SW480 (cell line): ENCODE results near the gene GRAMD1C.
A peak's percentile ranks its signal among the peaks of the same experiment; 100 is the strongest.
"Not testable (repeated sequence)": the region's sequence is repeated elsewhere in the genome, so short reads cannot be mapped to it uniquely, and the experiment has no call there.

ENCODE experiments used
- DNase-seq: peaks from one replicate; pipeline ENCODE4 v3.0.0-alpha.2; 2016; ENCODE audit warnings: low spot score

Gene GRAMD1C

DNA sequence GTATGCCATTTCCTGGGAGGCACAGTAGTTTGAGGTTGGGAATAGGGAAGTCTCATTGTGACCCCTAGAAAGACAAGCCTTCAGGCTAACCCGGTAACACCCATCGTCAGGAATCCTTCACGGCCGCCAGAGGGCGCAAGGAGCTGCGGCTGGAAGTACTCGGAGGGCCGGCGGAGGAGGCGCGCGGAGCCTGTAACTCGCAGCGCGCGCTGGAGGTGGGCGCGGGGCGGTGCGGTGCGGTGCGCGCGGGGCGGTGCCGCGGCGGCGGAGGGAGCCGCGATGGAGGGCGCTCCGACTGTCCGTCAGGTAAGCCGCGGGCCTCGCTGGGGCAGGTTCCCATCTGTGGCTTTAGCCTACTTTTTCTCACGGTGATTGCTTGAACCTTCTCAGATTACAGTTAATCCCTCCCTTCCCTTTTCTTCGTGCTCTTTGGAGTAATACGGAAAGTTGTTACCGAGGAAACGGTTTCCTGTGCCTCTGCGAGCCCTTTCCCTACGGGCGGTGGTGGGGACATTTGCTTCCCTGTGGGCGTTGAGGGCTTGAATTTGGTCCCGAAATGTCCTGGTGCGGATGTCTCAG, at the start of gene GRAMD1C:
TSS of gene GRAMD1C (plus strand) at position 158 of the 579 bp plus-strand sequence. CDS start at position 280, 122 bp downstream.
- peak; percentile 87 for DNase-seq

DNA sequence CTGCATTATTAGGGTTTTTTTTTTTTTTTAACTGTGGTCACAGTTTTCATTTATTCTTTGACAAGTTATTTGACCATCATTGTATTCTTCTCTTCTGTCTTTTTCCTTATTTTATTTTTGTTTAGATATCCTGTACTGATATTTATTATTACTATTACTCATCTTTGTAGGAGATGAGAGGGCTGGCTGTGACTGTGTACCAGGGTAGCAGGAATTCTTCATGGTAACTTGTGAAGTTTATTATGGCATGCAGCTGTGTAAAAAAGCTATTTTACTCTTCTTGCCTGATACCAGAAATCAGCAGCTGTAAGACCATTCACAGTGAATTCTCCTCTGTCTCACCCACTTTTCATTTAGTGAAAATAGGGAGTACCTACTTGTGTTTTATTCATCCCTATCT, 47.2 kb upstream of the GRAMD1C start:
- DNase-seq, result no peak

- no peak for DNase-seq
Observed at GRCh38 chr3:113794526-113794925, 44.1 kb upstream of the GRAMD1C start.

DNA sequence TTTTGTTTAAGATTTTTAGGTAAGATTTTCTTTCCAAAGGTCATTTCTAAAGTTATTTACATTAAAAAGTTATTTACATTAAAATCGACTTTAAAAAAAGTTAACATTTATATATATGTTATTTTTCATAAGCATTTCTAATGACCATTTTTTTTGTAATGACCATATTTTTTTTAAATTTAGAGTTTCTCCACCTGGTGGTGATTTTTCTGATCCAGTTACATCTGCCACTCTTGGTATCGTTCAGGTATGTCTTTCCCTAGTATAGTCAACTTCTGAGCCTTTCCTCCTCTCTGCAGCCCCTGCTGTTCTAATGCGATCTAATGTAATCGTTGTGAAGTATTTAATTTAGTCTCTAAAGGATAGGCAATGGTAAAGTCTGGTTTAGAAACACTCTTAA, 42.9 kb upstream of the GRAMD1C start:
- DNase-seq, result no peak

DNA sequence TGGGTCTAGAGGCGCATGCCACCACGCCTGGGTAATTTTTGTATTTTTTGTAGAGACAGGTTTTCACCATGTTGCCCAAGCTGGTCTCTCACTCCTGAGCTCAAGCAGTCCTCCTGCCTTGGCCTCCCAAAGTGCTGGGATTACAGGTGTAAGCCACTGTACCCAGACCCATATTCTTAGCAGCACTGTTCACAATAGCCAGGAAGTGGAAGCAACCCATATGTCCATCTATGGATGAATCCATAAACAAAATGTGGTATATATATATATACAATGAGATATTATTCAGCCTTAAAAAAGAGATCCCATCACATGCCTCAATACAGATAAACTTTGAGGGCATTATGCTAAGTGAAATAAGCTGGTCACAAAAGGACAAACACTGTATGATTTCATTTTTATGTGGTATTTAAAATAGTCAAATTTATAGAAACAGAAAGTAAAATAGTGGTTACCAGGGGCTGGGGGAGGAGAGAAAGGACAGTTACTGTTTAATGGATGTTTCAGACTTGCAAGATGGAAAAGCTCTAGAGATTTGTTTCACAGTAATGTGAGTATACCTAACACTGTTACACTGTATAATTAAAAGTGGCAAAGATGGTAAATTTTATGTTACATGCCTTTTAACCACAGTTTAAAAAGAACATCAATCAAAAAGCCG, 35.7 kb upstream of the GRAMD1C start:
- DNase-seq, result no peak

DNA sequence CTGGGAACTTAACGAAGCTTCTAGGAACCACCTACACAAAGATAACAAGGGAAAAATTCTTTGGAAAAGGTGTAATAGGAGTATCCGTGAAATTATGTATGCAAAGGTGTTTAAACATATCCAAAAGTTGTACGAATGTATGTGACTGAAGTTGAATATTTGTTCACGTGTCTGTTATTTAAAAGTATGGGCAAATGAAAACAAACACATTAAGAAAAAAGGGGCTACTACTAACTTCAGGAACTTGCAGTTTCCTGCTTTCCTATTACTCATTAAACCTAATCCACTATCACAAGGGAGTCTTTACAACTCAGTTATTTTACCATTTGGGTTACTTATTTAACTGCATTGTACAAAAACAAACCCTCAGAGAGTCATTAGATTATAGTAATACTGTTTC, 33.9 kb upstream of the GRAMD1C start:
- no peak for DNase-seq

GRCh38 chr3:113805249-113805648, 33.3 kb upstream of the GRAMD1C start:
- no peak for DNase-seq

DNA sequence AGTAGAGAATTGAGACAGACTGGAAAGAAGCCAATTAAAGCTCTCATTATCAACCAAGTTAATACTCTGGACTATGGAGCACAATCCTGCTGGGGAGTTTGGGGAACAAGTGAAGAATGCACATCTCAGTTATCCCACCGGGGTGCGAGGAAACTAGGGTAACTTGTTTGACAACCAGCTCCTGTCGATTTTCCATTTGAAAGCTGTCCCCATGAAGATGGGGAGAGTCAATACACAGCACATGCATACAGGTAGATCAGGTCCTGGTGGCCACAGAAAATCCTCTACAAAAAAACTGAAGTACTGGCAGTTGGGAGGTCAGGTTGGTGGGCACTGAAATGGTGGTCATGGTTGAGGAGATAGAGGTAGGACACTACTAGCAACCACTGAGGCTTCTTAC, 25.7 kb upstream of the GRAMD1C start:
- no peak for DNase-seq

- DNase-seq, result no peak
Observed at GRCh38 chr3:113819866-113820265, 18.7 kb upstream of the GRAMD1C start.

DNA sequence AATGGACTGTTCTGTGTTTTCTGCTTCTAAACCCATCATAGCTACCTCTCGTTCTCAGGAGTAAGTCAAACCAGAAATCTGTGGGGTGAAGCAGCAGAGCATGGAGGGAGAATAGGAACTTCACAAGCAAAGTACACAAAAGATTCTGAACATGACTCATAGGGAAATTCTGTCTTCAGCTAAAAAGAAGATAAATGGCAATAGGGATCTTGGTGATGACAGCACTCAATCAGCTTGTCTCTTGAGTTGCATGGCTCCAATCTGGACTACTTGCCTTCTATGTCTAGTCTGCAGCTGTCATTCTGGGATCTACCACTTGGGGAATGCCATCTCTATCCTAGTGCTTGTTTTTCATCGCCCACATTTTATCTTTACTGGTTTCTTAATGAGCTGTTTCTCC, 13.5 kb upstream of the GRAMD1C start:
- peak; percentile 17 for DNase-seq

- no peak for DNase-seq
Observed at GRCh38 chr3:113828600-113828999, 10.0 kb upstream of the GRAMD1C start.

GRCh38 chr3:113829576-113830354, 8.8 kb upstream of the GRAMD1C start:
- no peak for DNase-seq

GRCh38 chr3:113831103-113831355, 7.6 kb upstream of the GRAMD1C start:
- DNase-seq, result no peak

DNA sequence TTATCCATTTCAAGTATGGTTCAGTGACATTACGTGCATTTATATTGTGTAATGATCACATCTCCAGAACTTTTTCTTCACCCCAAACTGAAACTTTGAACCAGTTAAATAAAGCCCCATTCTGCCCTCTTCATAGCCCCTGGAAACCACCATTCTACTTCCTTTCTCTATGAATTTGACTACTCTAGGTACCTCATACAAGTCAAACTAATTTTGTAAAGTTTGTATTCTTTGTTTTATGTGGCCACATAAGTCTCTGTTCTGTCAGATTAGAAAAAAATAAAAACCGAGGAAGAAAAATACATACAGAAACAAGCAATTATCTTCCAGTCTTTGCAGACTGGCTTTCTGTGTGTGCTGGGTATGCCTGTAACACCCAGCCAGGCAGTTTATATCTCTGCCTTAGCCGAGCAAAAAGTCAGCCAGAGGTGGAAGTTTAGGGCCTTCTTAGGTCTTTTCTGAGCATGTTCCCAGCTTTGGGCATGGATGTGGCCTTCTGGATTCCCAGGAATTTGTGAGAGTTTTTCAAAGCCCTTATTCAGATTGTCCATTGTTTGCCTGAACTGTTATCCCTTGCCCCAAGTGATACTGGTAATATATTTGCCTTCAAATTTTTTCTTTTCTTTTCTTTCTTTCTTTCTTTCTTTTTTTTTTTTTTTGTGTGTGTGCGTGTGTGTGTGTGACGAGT, 6.0 kb upstream of the GRAMD1C start:
- DNase-seq, result no peak

DNA sequence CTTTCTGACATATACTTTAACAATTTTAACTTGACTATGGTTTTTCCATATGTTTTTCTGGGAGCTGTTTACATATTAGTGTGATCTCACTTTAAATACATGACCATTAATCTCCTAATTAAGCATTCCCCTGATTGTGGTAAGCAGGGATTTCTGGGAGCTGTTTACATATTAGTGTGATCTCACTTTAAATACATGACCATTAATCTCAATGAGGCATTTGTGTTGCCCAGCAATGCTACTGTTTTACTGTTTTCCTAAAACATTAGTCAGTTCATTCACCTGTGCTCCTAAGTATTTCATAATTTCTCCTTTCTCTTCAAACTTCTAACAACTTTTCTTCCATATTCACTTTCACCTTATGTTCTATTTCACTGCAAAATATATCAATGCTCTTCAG, 3.6 kb upstream of the GRAMD1C start:
- DNase-seq, result no peak

DNA sequence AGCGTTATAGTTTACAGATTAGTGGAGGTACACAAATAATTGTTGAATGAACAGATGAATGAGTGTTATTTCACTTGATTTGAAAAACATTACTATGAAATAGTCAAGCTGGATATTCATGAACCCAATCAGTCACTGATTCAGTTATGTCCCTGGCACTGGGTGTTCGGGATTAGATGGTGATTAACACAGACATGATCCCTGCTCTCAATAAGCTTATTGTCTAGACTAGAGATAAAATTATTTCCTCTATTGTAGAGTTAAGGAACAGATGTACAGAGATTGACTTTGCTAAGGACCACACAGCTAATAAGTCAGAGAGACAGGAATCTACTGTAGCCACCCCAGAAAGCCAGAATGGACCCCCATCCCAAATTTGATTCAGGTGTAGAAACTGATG, 963 bp downstream of the GRAMD1C start:
- no peak for DNase-seq

- peak; percentile 41 for DNase-seq
Observed at GRCh38 chr3:113844622-113845222, 6.1 kb downstream of the GRAMD1C start.

DNA sequence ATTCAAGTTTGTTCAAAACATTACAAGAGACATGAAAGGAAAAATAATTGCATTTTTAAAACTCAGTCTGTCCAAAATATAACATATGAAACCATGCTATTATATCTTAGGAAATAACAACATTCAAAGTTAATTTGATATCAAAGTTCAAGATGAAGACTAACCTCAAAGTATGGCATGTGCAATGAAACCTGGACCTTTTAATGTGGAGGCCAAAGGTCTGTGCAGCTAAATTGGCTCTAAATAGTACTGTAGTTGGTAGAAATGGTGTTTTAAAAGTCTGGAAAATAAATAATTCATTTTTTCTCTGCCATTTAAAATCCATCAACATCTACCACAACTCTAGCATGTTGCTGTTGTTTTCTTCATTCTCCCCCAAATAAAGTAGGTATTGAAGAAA, 8.7 kb downstream of the GRAMD1C start:
- DNase-seq, result no peak

- DNase-seq, result no peak
Observed at GRCh38 chr3:113847664-113848461, 9.3 kb downstream of the GRAMD1C start.

GRCh38 chr3:113849071-113849470, 10.5 kb downstream of the GRAMD1C start:
- not testable (repeated sequence) for DNase-seq

GRCh38 chr3:113849841-113850240, 11.3 kb downstream of the GRAMD1C start:
- DNase-seq, result not testable (repeated sequence)

GRCh38 chr3:113850391-113850790, 11.8 kb downstream of the GRAMD1C start:
- DNase-seq, result not testable (repeated sequence)
